ENCODE results near the gene C10orf71.

DNA sequence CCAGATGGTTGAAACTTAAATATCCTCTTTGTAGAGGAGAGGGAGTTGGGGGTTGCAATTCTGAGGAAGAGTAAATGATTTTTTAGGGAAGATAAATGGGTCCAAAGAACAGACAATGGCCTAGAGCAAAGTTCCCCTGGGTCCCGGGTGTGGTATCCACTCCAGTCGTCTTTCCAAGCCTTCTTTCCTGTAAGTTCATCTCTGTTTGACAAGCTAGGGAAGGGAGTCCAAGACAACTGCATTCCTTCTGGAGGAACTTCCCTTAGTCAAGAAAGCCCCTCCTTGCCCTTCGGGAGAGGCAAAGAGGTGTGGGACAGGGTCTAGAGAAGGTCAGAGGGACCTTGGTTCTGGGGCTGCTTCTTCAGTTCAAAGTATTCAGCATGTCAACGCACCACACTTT is 33.4 kb downstream of the C10orf71 start:
- TF ChIP-seq, protein P1, sequence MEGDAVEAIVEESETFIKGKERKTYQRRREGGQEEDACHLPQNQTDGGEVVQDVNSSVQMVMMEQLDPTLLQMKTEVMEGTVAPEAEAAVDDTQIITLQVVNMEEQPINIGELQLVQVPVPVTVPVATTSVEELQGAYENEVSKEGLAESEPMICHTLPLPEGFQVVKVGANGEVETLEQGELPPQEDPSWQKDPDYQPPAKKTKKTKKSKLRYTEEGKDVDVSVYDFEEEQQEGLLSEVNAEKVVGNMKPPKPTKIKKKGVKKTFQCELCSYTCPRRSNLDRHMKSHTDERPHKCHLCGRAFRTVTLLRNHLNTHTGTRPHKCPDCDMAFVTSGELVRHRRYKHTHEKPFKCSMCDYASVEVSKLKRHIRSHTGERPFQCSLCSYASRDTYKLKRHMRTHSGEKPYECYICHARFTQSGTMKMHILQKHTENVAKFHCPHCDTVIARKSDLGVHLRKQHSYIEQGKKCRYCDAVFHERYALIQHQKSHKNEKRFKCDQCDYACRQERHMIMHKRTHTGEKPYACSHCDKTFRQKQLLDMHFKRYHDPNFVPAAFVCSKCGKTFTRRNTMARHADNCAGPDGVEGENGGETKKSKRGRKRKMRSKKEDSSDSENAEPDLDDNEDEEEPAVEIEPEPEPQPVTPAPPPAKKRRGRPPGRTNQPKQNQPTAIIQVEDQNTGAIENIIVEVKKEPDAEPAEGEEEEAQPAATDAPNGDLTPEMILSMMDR (tag by site-specific recombination; IDR thresholded peaks at IDR 0.05): no peak
- TF ChIP-seq, protein P2, sequence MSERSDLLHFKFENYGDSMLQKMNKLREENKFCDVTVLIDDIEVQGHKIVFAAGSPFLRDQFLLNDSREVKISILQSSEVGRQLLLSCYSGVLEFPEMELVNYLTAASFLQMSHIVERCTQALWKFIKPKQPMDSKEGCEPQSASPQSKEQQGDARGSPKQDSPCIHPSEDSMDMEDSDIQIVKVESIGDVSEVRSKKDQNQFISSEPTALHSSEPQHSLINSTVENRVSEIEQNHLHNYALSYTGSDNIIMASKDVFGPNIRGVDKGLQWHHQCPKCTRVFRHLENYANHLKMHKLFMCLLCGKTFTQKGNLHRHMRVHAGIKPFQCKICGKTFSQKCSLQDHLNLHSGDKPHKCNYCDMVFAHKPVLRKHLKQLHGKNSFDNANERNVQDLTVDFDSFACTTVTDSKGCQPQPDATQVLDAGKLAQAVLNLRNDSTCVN (tag by site-specific recombination; optimal IDR thresholded peaks at IDR 0.05): no peak
